Endothelial cell of umbilical vein (primary cell): ENCODE results near the gene POLR2L. TPM values are rescaled to one million over a fixed set of nuclear protein-coding genes. Genes with fewer than 3 reads are reported as not detected.

Experiments
- BruUV-seq: library from RNA; stranded (reverse); fragments of 400-500 nt; replicated peaks from 2 replicates; lab custom pipeline; 2021; lab: Mats Ljungman, UMichigan
- CTCF ChIA-PET: fragments of 300-600, 350-600 bp; sonication (Branson Sonifier 250); formaldehyde crosslinking; loops from one replicate; lab custom pipeline; 2021; ENCODE audit warnings: antibody characterized with exemption, inconsistent platforms; lab: Charles Lee
- POLR2A ChIA-PET: fragments of 300-600, 350-600 bp; sonication (Branson Sonifier 250); formaldehyde crosslinking; loops from one replicate; lab custom pipeline; 2021; ENCODE audit warnings: antibody characterized with exemption, inconsistent platforms; lab: Charles Lee
- DNase-seq: peaks from one replicate; pipeline ENCODE4 v3.0.0-alpha.2; 2011; ENCODE audit warnings: low read depth, low spot score
- FAIRE-seq: peaks from 2 replicates; lab custom pipeline; 2011; peaks lifted over from hg19 to GRCh38; lab: Jason Lieb, UNC
- H2AFZ ChIP-seq: 2 replicates; pipeline ENCODE4 v1.6.0; 2012; ENCODE audit warnings: low read depth, low read length, control low read depth, inconsistent platforms
- H3K27ac ChIP-seq: 2 replicates; pipeline ENCODE4 v1.5.1; 2011; ENCODE audit warnings: low read depth, mild to moderate bottlenecking, control low read depth, low read length, moderate library complexity; ENCODE audit not compliant: insufficient read depth
- H3K27me3 ChIP-seq, 2 experiments: 2 replicates each; pipeline versions ENCODE4 v1.6.0 to v1.6.1; 2011; ENCODE audit warnings: low read length in 2 of 2, mixed read lengths in 1 of 2; ENCODE audit not compliant: control insufficient read depth in 2 of 2, insufficient read depth in 2 of 2
- H3K36me3 ChIP-seq, 2 experiments: 2 replicates in 1 of 2; 3 replicates in 1 of 2; pipeline ENCODE4 v1.5.1; 2011; ENCODE audit warnings: low read length in 2 of 2, mild to moderate bottlenecking in 1 of 2, moderate library complexity in 1 of 2; ENCODE audit not compliant: control insufficient read depth in 2 of 2, insufficient read depth in 2 of 2; ENCODE audit errors: extremely low read depth in 1 of 2
- H3K4me1 ChIP-seq: 3 replicates; pipeline ENCODE4 v1.5.1; 2011; ENCODE audit warnings: mild to moderate bottlenecking, low read length; ENCODE audit not compliant: control insufficient read depth, insufficient read depth; ENCODE audit errors: extremely low read depth
- H3K4me2 ChIP-seq: 2 replicates; pipeline ENCODE4 v1.6.1; 2011; ENCODE audit warnings: low read length, control low read depth, mixed read lengths; ENCODE audit not compliant: insufficient read depth
- H3K4me3 ChIP-seq, 3 experiments: fragments of 200-600 bp in 1 of 3; sonication (generic), shearing (Covaris generic) in 1 of 3; replicated peaks in 1 of 3; 2 replicates each; pipeline ENCODE4 v1.5.1; 2011 to 2016; ENCODE audit warnings: control low read depth in 3 of 3, low read length in 3 of 3, mild to moderate bottlenecking in 2 of 3, inconsistent platforms in 1 of 3, low read depth in 1 of 3, moderate library complexity in 1 of 3; ENCODE audit not compliant: insufficient read depth in 1 of 3
- H3K79me2 ChIP-seq: 2 replicates; pipeline ENCODE4 v1.6.0; 2012; ENCODE audit warnings: low read length, inconsistent platforms; ENCODE audit not compliant: control insufficient read depth, insufficient read depth
- H3K9ac ChIP-seq: replicated peaks from 2 replicates; pipeline ENCODE3; 2011; ENCODE audit warnings: low read length, control low read depth; ENCODE audit not compliant: insufficient read depth; ENCODE audit errors: extremely low read depth
- H3K9me1 ChIP-seq: replicated peaks from 3 replicates; pipeline ENCODE4 v1.6.0; 2011; ENCODE audit warnings: mild to moderate bottlenecking, low read length; ENCODE audit not compliant: control insufficient read depth, insufficient read depth; ENCODE audit errors: extremely low read depth
- H3K9me3 ChIP-seq: replicated peaks from 2 replicates; pipeline ENCODE4 v1.5.1; 2012; ENCODE audit warnings: low read length, inconsistent platforms; ENCODE audit not compliant: control insufficient read depth, insufficient read depth
- H4K20me1 ChIP-seq: replicated peaks from 2 replicates; pipeline ENCODE3; 2011; ENCODE audit warnings: mild to moderate bottlenecking, low read length; ENCODE audit not compliant: control insufficient read depth, insufficient read depth; ENCODE audit errors: extremely low read depth
- JUN ChIP-seq: IDR thresholded peaks from 2 replicates; pipeline ENCODE4 v1.6.1; 2011; ENCODE audit warnings: borderline replicate concordance, low read depth; ENCODE audit not compliant: insufficient read length, insufficient read depth
- MYC ChIP-seq: IDR thresholded peaks from one replicate; pipeline ENCODE4 v1.6.1; 2011; ENCODE audit warnings: mild to moderate bottlenecking, low read depth, low read length
- dilution Hi-C: fragments of 300-500 bp; cut with MboI; formaldehyde crosslinking; loops from one replicate; pipeline ENCODE4 v1.15.0; 2019; ENCODE audit warnings: low sequenced_read_pairs; ENCODE audit not compliant: extremely low pct_ligation_motif_present
- intact Hi-C: fragments of 100-400 bp; cut with micrococcal nuclease; formaldehyde crosslinking; loops from one replicate; pipeline ENCODE4 v1.10.0; 2022
- polyA plus RNA-seq, 4 experiments: library from polyadenylated mRNA; depleted of rRNA in 3 of 4; stranded (reverse) in 3 of 4; unstranded in 1 of 4; fragments of >200 nt; gene quantifications; 2 replicates each; pipeline versions ENCODE4 v1.2.1 to v1.2.3, GENCODE V29; 2011 to 2012; ENCODE audit warnings: missing spikeins in 1 of 4
- total RNA-seq: library from RNA; stranded (reverse); gene quantifications from 2 replicates; pipeline ENCODE4 v1.2.3, GENCODE V29; 2021
- TF ChIP-seq, protein P1 (sequence below), 2 donors: IDR thresholded peaks; 1 replicate in 1 of 2; 2 replicates in 1 of 2; pipeline ENCODE4 v1.5.1; 2011; ENCODE audit warnings: low read length in 2 of 2, mild to moderate bottlenecking in 2 of 2, moderate library complexity in 2 of 2, control low read depth in 1 of 2, inconsistent platforms in 1 of 2, low read depth in 1 of 2; ENCODE audit not compliant: insufficient read depth in 1 of 2; ENCODE audit errors: extremely low read depth in 1 of 2
- TF ChIP-seq, protein P2 (sequence below): IDR thresholded peaks from 2 replicates; pipeline ENCODE4 v1.6.1; 2011; ENCODE audit not compliant: insufficient read depth, insufficient read length

POLR2L gene
- total and polyA plus RNA-seq, 2 donors (not counting 3 experiments of a cell fraction or from before 2014, with no cell fraction given) = 146 to 259 TPM

DNA sequence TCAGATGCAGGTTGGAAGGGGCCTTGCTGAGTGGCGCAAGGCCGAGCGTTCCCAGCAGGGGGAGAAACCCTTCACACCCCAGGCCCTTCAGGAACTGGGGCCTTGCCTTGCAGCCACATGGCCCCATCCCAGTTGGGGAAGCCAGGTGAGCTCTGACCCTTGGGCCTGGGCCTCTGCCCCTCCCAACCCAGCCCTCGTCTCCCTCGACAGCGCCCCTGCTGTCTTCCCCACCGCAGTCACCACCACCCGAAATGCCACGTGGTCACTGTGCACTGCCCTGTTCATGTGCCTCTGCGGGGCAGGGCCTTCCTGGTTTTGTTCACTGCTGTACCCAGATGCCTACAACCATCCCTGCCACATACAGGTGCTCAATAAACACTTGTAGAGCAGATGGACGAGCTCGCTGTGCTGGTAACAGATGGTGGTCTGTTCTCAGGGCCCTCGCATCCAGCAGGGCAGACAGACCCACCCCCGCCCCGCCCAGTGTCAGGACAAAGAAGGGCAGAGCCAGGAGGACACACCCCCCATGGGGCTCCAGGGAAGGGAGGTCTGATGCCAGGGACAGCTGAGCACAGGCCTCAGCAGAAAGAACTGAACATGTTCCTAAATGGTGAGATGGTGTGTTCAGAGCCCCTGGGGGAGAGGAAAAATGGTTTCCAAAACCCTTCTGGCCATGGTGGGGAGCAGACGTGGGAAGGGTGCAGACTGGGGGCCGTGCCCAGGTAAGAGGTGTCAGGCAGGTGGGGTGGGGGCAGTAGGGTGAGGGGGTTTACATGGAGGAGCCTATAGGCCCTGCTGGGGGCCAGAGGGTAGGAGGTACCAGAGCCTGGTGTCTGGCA, 3.7 kb downstream of the POLR2L start:
- intact Hi-C loops = no loop called here

More for the DNA sequence above, 3.7 kb downstream of the POLR2L start:
- FAIRE-seq (peak; percentile 8), DNase-seq (peak; percentile 34)
- Histone ChIP-seq H2AFZ (no peak overlapping the region), H3K4me1 (peaks cover 32% of the 10 kb centered on the region), H3K4me3 (no peak overlapping the region), H3K9me1 (no peaks in the 10 kb centered on the region), H3K9me3 (no peaks in the 10 kb centered on the region), H3K27me3 (no peaks in the 10 kb centered on the region), H3K36me3 (peaks cover 25 to 43% of the 10 kb centered on the region in 2 experiments), H3K4me2 (no peak overlapping the region), H3K9ac (no peak overlapping the region), H3K27ac (no peak overlapping the region), H3K79me2 (peaks cover 63% of the 10 kb centered on the region), H4K20me1 (no peaks in the 10 kb centered on the region)
- TF ChIP-seq JUN (no peak), MYC (peak; percentile 56)
- TF ChIP-seq, protein P1, sequence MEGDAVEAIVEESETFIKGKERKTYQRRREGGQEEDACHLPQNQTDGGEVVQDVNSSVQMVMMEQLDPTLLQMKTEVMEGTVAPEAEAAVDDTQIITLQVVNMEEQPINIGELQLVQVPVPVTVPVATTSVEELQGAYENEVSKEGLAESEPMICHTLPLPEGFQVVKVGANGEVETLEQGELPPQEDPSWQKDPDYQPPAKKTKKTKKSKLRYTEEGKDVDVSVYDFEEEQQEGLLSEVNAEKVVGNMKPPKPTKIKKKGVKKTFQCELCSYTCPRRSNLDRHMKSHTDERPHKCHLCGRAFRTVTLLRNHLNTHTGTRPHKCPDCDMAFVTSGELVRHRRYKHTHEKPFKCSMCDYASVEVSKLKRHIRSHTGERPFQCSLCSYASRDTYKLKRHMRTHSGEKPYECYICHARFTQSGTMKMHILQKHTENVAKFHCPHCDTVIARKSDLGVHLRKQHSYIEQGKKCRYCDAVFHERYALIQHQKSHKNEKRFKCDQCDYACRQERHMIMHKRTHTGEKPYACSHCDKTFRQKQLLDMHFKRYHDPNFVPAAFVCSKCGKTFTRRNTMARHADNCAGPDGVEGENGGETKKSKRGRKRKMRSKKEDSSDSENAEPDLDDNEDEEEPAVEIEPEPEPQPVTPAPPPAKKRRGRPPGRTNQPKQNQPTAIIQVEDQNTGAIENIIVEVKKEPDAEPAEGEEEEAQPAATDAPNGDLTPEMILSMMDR (IDR thresholded peaks at IDR 0.05; ENCODE audit: extremely low read depth in 1 of 2, insufficient read depth in 1 of 2, low read depth in 1 of 2, low read length in 2 of 2) = peak in 1 of 2 donors; percentile 47
- TF ChIP-seq, protein P2, sequence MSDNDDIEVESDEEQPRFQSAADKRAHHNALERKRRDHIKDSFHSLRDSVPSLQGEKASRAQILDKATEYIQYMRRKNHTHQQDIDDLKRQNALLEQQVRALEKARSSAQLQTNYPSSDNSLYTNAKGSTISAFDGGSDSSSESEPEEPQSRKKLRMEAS = peak; percentile 70
- POLR2A ChIA-PET = no interaction called here
- CTCF ChIA-PET = no interaction called here
- dilution Hi-C loops = no loop called here
- BruUV-seq = TSS peak; percentile 14
